HFF-Myc (cell line): Measurements from ENCODE around the gene UQCRH.

ENCODE experiments used
- DNase-seq: peaks from one replicate; pipeline ENCODE4 v3.0.0-alpha.2; 2011; ENCODE audit warnings: low read depth; ENCODE audit errors: extremely low read depth
- H3K4me3 ChIP-seq: replicated peaks from 2 replicates; pipeline ENCODE4 v1.5.1; 2011; ENCODE audit warnings: low read depth, mild to moderate bottlenecking, control low read depth, low read length
- CTCF ChIP-seq: IDR thresholded peaks from 2 replicates; pipeline ENCODE4 v1.5.1; 2012; ENCODE audit warnings: mild to moderate bottlenecking, low read depth, low read length, control low read depth; ENCODE audit errors: missing control alignments

Gene UQCRH

GRCh38 chr1:46284597-46285564 lies 18.6 kb upstream of the UQCRH start:
- no peak for TF ChIP-seq CTCF
- DNase-seq, result no peak
- no peak overlapping the region for H3K4me3 ChIP-seq

DNA sequence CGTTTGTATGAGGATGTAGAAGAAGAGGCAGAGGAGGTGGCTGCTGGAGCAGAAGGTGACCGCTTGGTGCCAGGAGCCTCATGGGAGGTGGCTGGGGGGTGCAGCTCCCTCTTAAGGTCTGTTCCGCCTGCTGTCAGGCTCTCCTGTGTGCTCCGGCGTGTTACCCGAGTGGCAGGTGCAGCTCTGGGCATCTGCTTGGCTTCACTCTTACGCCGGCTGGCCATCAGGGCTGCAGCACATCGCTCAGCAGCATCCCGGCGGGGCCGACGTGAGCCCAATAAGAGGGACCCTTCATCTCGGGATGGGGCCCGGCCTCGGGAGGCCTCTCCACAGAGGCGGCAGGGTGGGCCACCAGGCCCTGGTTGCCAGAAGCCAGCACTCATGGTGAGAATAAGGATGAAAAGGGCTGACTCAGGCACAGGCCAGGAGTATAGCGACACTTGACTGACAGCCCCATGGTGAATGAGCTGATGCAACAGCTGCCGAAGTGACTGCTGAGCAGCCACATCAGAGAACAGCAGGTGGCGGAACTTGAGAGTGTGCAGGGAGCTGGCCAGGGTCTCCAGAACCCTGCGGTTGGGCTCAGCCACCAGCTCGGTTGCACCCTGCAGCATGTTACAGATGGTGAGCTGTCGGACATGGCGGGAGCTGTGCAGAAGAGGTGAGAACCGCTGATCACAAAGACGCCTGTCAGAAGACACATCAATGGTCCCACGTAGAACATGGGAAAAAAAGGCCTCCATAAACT lies 17.6 kb upstream of the UQCRH start:
- no peak for TF ChIP-seq CTCF
- DNase-seq, result no peak
- no peak overlapping the region for H3K4me3 ChIP-seq

- no peak overlapping the region for H3K4me3 ChIP-seq
- DNase-seq, result no peak
- no peak for TF ChIP-seq CTCF
Observed at GRCh38 chr1:46288485-46289133, 14.9 kb upstream of the UQCRH start.

- no peak for DNase-seq
- no peak for TF ChIP-seq CTCF
- no peak overlapping the region for H3K4me3 ChIP-seq
Observed at GRCh38 chr1:46289134-46289494, 14.4 kb upstream of the UQCRH start.

GRCh38 chr1:46289976-46290375 lies 13.5 kb upstream of the UQCRH start:
- DNase-seq, result no peak
- no peak overlapping the region for H3K4me3 ChIP-seq
- no peak for TF ChIP-seq CTCF

GRCh38 chr1:46295306-46295705 lies 8.2 kb upstream of the UQCRH start:
- no peak for DNase-seq
- TF ChIP-seq CTCF, result no peak

More at GRCh38 chr1:46295306-46295705, 8.2 kb upstream of the UQCRH start:
- no peak overlapping the region for H3K4me3 ChIP-seq
